ENCODE data around the gene FAAH. TPM values are rescaled to one million over a fixed set of nuclear protein-coding genes. Genes with fewer than 3 reads are reported as not detected.

Gene FAAH
- polyA plus RNA-seq, 1 experiment, result 1.8 TPM

DNA sequence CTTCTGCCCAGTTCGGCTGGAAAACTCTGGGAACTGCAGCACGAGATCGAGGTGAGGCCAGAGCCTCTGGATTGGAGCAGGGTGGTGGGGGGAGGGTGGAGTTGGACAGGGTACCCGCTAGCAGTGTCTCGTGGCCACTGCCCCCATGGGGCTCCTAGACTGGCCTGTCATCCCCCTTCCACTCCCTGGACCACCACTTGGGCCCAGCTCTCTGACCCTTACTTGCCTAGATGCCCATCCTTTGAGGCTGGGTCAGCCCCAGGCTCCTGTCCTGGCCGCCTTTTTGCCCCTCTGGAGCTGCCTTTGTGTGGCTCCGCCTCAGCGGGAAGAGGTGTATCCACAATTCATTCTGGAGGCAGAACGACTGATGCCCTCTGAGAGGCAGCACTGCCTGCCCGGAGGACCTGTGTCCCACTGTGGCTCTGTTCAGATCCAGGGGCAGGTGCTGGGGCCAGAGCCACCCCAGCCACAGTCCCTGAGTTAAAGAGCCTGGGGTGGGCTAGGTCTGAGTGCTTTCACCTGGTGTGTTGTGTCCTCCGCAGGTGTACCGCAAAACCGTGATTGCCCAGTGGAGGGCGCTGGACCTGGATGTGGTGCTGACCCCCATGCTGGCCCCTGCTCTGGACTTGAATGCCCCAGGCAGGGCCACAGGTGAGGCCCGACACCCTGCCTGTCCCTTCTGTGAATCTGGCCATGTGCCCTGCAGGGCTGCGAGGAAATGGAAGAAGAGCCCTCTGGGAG is 17.7 kb downstream of the FAAH start:
- TF ChIP-seq, protein P1, sequence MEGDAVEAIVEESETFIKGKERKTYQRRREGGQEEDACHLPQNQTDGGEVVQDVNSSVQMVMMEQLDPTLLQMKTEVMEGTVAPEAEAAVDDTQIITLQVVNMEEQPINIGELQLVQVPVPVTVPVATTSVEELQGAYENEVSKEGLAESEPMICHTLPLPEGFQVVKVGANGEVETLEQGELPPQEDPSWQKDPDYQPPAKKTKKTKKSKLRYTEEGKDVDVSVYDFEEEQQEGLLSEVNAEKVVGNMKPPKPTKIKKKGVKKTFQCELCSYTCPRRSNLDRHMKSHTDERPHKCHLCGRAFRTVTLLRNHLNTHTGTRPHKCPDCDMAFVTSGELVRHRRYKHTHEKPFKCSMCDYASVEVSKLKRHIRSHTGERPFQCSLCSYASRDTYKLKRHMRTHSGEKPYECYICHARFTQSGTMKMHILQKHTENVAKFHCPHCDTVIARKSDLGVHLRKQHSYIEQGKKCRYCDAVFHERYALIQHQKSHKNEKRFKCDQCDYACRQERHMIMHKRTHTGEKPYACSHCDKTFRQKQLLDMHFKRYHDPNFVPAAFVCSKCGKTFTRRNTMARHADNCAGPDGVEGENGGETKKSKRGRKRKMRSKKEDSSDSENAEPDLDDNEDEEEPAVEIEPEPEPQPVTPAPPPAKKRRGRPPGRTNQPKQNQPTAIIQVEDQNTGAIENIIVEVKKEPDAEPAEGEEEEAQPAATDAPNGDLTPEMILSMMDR (IDR thresholded peaks at IDR 0.05; ENCODE audit: insufficient read depth, low read depth, low read length), result peak; percentile 40
- no peak for DNase-seq (ENCODE audit: low read depth)
- Histone ChIP-seq H3K36me3 (ENCODE audit: control insufficient read depth, insufficient read depth, low read length) (no peaks in the 10 kb centered on the region), H3K4me3 (ENCODE audit: low read depth, low read length) (no peak overlapping the region), H3K27me3 (ENCODE audit: control insufficient read depth, insufficient read depth, low read length) (no peaks in the 10 kb centered on the region)
- ChIA-PET CTCF (interaction anchor here (1.2 kb wide), 2 partner anchors 19 to 30 kb away, joined by 3 to 4 read pairs; no protein-coding TSS in a partner anchor), POLR2A (no interaction called here)

GRCh38 chr1:46412893-46413595 is 18.9 kb downstream of the FAAH start:
- ChIA-PET CTCF (no interaction called here), POLR2A (no interaction called here)
- DNase-seq (ENCODE audit: low read depth), result no peak
- TF ChIP-seq, protein P1 (IDR thresholded peaks at IDR 0.05; ENCODE audit: insufficient read depth, low read depth, low read length), result no peak
- no peaks in the 10 kb centered on the region for H3K27me3 ChIP-seq (ENCODE audit: control insufficient read depth, insufficient read depth, low read length)
- no peak overlapping the region for H3K4me3 ChIP-seq (ENCODE audit: low read depth, low read length)
- H3K36me3 ChIP-seq (ENCODE audit: control insufficient read depth, insufficient read depth, low read length), result no peaks in the 10 kb centered on the region

GRCh38 chr1:46413596-46413985 is 19.5 kb downstream of the FAAH start:
- Histone ChIP-seq H3K36me3 (ENCODE audit: control insufficient read depth, insufficient read depth, low read length) (no peaks in the 10 kb centered on the region), H3K4me3 (ENCODE audit: low read depth, low read length) (no peak overlapping the region), H3K27me3 (ENCODE audit: control insufficient read depth, insufficient read depth, low read length) (no peaks in the 10 kb centered on the region; the same call in 1 of the 2 replicates)
- TF ChIP-seq, protein P1 (IDR thresholded peaks at IDR 0.05; ENCODE audit: insufficient read depth, low read depth, low read length), result peak; percentile 40; the same call in 1 of the 2 replicates
- no peak for DNase-seq (ENCODE audit: low read depth)
- ChIA-PET CTCF (interaction anchor here (0.5 to 1.4 kb wide), 3 partner anchors 12 to 116 kb away, joined by 3 to 5 read pairs (median 3); no protein-coding TSS in a partner anchor), POLR2A (no interaction called here)

DNA sequence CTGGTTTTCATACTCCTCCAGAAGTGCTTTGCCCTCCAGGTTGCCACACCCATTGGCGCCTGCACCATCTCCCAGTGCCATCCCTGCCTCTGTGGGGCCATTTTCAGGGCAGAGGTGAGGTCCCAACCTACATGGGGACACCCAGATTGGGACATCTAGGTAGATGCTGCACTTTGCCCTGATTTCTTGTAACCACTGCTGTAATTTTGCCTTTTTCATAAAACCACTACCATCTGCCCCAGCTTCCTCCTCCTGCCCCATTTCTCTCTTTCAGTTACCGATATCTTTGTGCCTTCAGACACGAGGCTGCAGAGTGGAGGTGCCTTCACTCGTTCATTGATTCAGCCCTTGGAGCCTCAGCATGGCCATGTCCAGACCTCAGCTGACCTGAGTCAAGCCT is 21.4 kb downstream of the FAAH start:
- no peak for DNase-seq (ENCODE audit: low read depth)
- TF ChIP-seq, protein P1 (IDR thresholded peaks at IDR 0.05; ENCODE audit: insufficient read depth, low read depth, low read length), result no peak
- CTCF ChIA-PET, result interaction anchor here (1.4 kb wide), 1 partner anchor 31 kb away, joined by 5 read pairs; no protein-coding TSS in a partner anchor
- POLR2A ChIA-PET, result no interaction called here
- Histone ChIP-seq H3K27me3 (ENCODE audit: control insufficient read depth, insufficient read depth, low read length) (peaks cover 3% of the 10 kb centered on the region), H3K4me3 (ENCODE audit: low read depth, low read length) (no peak overlapping the region), H3K36me3 (ENCODE audit: control insufficient read depth, insufficient read depth, low read length) (no peaks in the 10 kb centered on the region)

GRCh38 chr1:46418976-46419375 is 24.9 kb downstream of the FAAH start:
- Histone ChIP-seq H3K27me3 (ENCODE audit: control insufficient read depth, insufficient read depth, low read length) (peaks cover 3% of the 10 kb centered on the region), H3K4me3 (ENCODE audit: low read depth, low read length) (no peak overlapping the region), H3K36me3 (ENCODE audit: control insufficient read depth, insufficient read depth, low read length) (no peaks in the 10 kb centered on the region)
- DNase-seq (ENCODE audit: low read depth), result no peak
- TF ChIP-seq, protein P1 (IDR thresholded peaks at IDR 0.05; ENCODE audit: insufficient read depth, low read depth, low read length), result no peak
- ChIA-PET CTCF (interaction anchor here (0.7 to 1.3 kb wide), 2 partner anchors 9 to 110 kb away, joined by 3 read pairs; no protein-coding TSS in a partner anchor), POLR2A (interaction anchor here (0.5 kb wide), 1 partner anchor 7 kb away, joined by 7 read pairs; no protein-coding TSS in a partner anchor)

Data from BJ (cell line).